Activated CD4-positive, alpha-beta T cell treated with anti-CD3 and anti-CD28 coated beads for 4 hours (primary cell): ENCODE measurements around the gene GNG12.
"Not testable (repeated sequence)": the region's sequence is repeated elsewhere in the genome, so short reads cannot be mapped to it uniquely, and the experiment has no call there.

Experiments used
- DNase-seq, 2 donors: peaks; one replicate each; pipeline ENCODE4 v3.0.0-alpha.2; 2020

GNG12 gene

GRCh38 chr1:67676287-67676686 lies 157.0 kb downstream of the GNG12 start:
- no peak for DNase-seq

- no peak for DNase-seq
These were observed 157.5 kb downstream of the GNG12 start for GRCh38 chr1:67675800-67676199.

- DNase-seq, result peak; percentile 22 to 38
These were observed 158.8 kb downstream of the GNG12 start for GRCh38 chr1:67674260-67675011.

- no peak for DNase-seq
These were observed 159.6 kb downstream of the GNG12 start for GRCh38 chr1:67673468-67674201.

GRCh38 chr1:67672260-67672803 lies 160.9 kb downstream of the GNG12 start:
- no peak for DNase-seq

- no peak for DNase-seq
These were observed 164.6 kb downstream of the GNG12 start for GRCh38 chr1:67668660-67669059.

GRCh38 chr1:67666636-67667035 lies 166.6 kb downstream of the GNG12 start:
- no peak for DNase-seq

- not testable (repeated sequence) for DNase-seq
These were observed 168.0 kb downstream of the GNG12 start for GRCh38 chr1:67665307-67665706.

GRCh38 chr1:67664048-67664447 lies 169.2 kb downstream of the GNG12 start:
- no peak for DNase-seq

GRCh38 chr1:67662884-67663283 lies 170.4 kb downstream of the GNG12 start:
- DNase-seq, result no peak

GRCh38 chr1:67659229-67659628 lies 174.0 kb downstream of the GNG12 start:
- no peak for DNase-seq

- DNase-seq, result not testable (repeated sequence)
These were observed 176.1 kb downstream of the GNG12 start for GRCh38 chr1:67657152-67657551.

- no peak for DNase-seq
These were observed 177.7 kb downstream of the GNG12 start for GRCh38 chr1:67655581-67655980.

- DNase-seq, result no peak
These were observed 180.0 kb downstream of the GNG12 start for GRCh38 chr1:67653304-67653703.

- DNase-seq, result no peak
These were observed 180.5 kb downstream of the GNG12 start for GRCh38 chr1:67652800-67653199.
